ENCODE data around the gene SMG5.

Gene SMG5

GRCh38 chr1:156281693-156282478 is 739 bp downstream of the SMG5 start:
- peak; percentile 60 to 70 (median 66) for DNase-seq

GRCh38 chr1:156281281-156281680 is 1.3 kb downstream of the SMG5 start:
- no peak for DNase-seq

- no peak for DNase-seq
These were observed 2.8 kb downstream of the SMG5 start for GRCh38 chr1:156279837-156280236.

GRCh38 chr1:156276966-156277381 is 5.7 kb downstream of the SMG5 start:
- DNase-seq = no peak

GRCh38 chr1:156276532-156276931 is 6.1 kb downstream of the SMG5 start:
- DNase-seq = no peak

GRCh38 chr1:156270314-156270713 is 12.3 kb downstream of the SMG5 start:
- DNase-seq = no peak

GRCh38 chr1:156268336-156268735 is 14.3 kb downstream of the SMG5 start:
- DNase-seq = no peak

- no peak for DNase-seq
These were observed 16.6 kb downstream of the SMG5 start for GRCh38 chr1:156266051-156266450.

- DNase-seq = no peak
These were observed 19.4 kb downstream of the SMG5 start for GRCh38 chr1:156263288-156263655.

GRCh38 chr1:156262461-156263287 is 20.0 kb downstream of the SMG5 start:
- DNase-seq = no peak

GRCh38 chr1:156260896-156261295 is 21.7 kb downstream of the SMG5 start:
- DNase-seq = no peak

- no peak for DNase-seq
These were observed 22.8 kb downstream of the SMG5 start for GRCh38 chr1:156259805-156260204.

GRCh38 chr1:156258859-156259258 is 23.8 kb downstream of the SMG5 start:
- DNase-seq = no peak

GRCh38 chr1:156257711-156258110 is 24.9 kb downstream of the SMG5 start:
- no peak for DNase-seq

- no peak for DNase-seq
These were observed 29.0 kb downstream of the SMG5 start for GRCh38 chr1:156253634-156254033.

GRCh38 chr1:156251527-156251926 is 31.1 kb downstream of the SMG5 start:
- DNase-seq = no peak

GRCh38 chr1:156249593-156249992 is 33.0 kb downstream of the SMG5 start:
- DNase-seq = no peak

- DNase-seq = no peak
These were observed 34.3 kb downstream of the SMG5 start for GRCh38 chr1:156248323-156248683.

GRCh38 chr1:156247460-156248322 is 34.9 kb downstream of the SMG5 start, which contains the start of gene PAQR6:
TSS of gene PAQR6 (minus strand) at chr1:156248056. CDS start at chr1:156246731, 1,325 bp downstream.
- peak in 1 of 3 experiments; percentile 20 for DNase-seq

- no peak for DNase-seq
These were observed 35.7 kb downstream of the SMG5 start for GRCh38 chr1:156246781-156247459.

GRCh38 chr1:156246241-156246780 is 36.3 kb downstream of the SMG5 start:
- no peak for DNase-seq

Data from NCI-H1417 (cell line).